Uterus (tissue), 2 donors: ENCODE measurements around the gene MUSTN1.

Experiments
- CTCF ChIP-seq, 4 experiments: fragments of 200-600 bp in 2 of 4; fragments of 450-650 bp in 2 of 4; sonication (generic) in 2 of 4; IDR thresholded peaks; one replicate each; pipeline ENCODE4 v1.5.1; 2016 to 2019; ENCODE audit warnings: antibody characterized with exemption in 4 of 4, mild to moderate bottlenecking in 2 of 4, moderate library complexity in 1 of 4
- POLR2A ChIP-seq, 2 donors: fragments of 450-650 bp; IDR thresholded peaks; one replicate each; pipeline ENCODE4 v1.6.1; 2016; ENCODE audit warnings: antibody characterized with exemption in 2 of 2, mild to moderate bottlenecking in 1 of 2, moderate library complexity in 1 of 2

- TF ChIP-seq POLR2A (IDR thresholded peaks at IDR 0.05) (no peak), CTCF (IDR thresholded peaks at IDR 0.05) (no peak)
Measured at GRCh38 chr3:52788890-52789745, 45.7 kb downstream of the MUSTN1 start.
